Measurements from ENCODE around the gene PRIM1.

- no peak for TF ChIP-seq CTCF (IDR thresholded peaks at IDR 0.05; ENCODE audit: low read depth, low read length)
- TF ChIP-seq EZH2phosphoT487 (IDR thresholded peaks at IDR 0.05; ENCODE audit: low read depth) = no peak
Measured at GRCh38 chr12:56719056-56719455, 33.1 kb downstream of the PRIM1 start.
